GM13976 (cell line): ENCODE data around the gene DPYSL5.

ENCODE experiments used
- DNase-seq: peaks from one replicate; pipeline ENCODE4 v3.0.0; 2012; ENCODE audit warnings: low spot score
- CTCF ChIP-seq: IDR thresholded peaks from 2 replicates; pipeline ENCODE4 v1.5.1; 2012; ENCODE audit warnings: borderline replicate concordance, mild to moderate bottlenecking; ENCODE audit not compliant: insufficient read depth; ENCODE audit errors: extremely low read depth, missing control alignments, control extremely low read depth
- in situ Hi-C: fragments of 300-500 bp; cut with MboI; formaldehyde crosslinking; loops from one replicate; pipeline ENCODE4 v1.12.0; 2022; ENCODE audit warnings: low sequenced_read_pairs, mixed read lengths, inconsistent platforms; ENCODE audit not compliant: unreplicated experiment

Gene DPYSL5

GRCh38 chr2:26913999-26914658 lies 66.2 kb downstream of the DPYSL5 start:
- TF ChIP-seq CTCF = no peak
- in situ Hi-C loops = no loop called here
- DNase-seq = no peak

- in situ Hi-C loops = no loop called here
- TF ChIP-seq CTCF = no peak
- DNase-seq = no peak
Measured at GRCh38 chr2:26914659-26915310, 66.9 kb downstream of the DPYSL5 start.

- TF ChIP-seq CTCF = no peak
- DNase-seq = no peak
- in situ Hi-C loops = no loop called here
Measured at GRCh38 chr2:26915316-26915715, 67.4 kb downstream of the DPYSL5 start.

GRCh38 chr2:26916128-26916692 lies 68.3 kb downstream of the DPYSL5 start:
- in situ Hi-C loops = no loop called here
- no peak for TF ChIP-seq CTCF
- no peak for DNase-seq

- no peak for TF ChIP-seq CTCF
- DNase-seq = no peak
- in situ Hi-C loops = no loop called here
Measured at GRCh38 chr2:26917135-26917836, 69.4 kb downstream of the DPYSL5 start.

- no peak for TF ChIP-seq CTCF
- in situ Hi-C loops = no loop called here
- no peak for DNase-seq
Measured at GRCh38 chr2:26921323-26921722, 73.4 kb downstream of the DPYSL5 start.
